ENCODE data around the gene MMP17.

Gene MMP17

DNA sequence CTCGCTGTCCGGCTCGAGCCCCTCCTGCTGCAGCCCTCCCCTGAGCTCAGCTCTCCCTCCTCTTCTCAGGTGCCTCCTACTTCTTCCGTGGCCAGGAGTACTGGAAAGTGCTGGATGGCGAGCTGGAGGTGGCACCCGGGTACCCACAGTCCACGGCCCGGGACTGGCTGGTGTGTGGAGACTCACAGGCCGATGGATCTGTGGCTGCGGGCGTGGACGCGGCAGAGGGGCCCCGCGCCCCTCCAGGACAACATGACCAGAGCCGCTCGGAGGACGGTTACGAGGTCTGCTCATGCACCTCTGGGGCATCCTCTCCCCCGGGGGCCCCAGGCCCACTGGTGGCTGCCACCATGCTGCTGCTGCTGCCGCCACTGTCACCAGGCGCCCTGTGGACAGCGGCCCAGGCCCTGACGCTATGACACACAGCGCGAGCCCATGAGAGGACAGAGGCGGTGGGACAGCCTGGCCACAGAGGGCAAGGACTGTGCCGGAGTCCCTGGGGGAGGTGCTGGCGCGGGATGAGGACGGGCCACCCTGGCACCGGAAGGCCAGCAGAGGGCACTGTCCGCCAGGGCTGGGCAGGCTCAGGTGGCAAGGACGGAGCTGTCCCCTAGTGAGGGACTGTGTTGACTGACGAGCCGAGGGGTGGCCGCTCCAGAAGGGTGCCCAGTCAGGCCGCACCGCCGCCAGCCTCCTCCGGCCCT lies 22.8 kb downstream of the MMP17 start:
- DNase-seq = peak in 1 of 2 donors; percentile 18

DNA sequence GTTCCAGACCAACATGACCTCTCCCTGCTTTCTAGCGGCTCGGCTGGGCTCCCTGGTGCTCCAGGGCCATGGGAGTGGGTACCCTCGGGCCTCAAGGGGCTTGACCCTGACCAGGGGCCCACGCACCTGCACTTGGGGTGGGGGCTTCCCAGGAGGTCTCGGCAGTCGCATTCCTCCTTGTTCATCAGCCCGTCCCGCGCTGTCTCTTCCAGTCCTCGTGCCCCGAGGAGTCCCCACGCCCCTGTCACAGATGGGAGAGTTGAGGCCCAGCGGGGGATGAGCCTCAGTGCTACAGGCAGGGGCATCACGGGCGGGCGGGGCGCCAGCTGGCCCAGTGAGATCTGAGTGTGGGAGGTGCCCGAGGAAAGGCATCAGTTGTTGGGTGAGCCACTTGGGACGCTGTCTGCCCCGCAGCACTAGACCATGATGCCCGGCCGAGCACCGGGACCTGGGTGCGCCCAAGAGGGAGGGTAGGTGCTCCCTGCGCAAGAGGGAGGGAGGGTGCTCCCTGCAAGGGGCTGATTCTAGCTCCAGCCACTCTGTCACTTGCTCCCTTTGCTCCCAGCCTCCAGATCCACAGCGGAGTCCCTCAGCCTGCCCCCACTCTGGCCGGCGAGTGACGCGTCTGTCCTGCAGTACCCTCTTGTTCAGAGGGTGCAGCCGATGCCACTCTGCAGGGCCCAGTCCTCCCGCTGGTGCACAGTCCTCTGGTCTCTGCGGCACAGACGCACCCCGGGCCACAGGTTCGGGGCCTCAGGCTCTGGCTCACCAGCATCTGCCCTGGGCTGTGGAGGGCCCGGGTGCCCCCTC lies 23.8 kb downstream of the MMP17 start:
- no peak for DNase-seq

DNA sequence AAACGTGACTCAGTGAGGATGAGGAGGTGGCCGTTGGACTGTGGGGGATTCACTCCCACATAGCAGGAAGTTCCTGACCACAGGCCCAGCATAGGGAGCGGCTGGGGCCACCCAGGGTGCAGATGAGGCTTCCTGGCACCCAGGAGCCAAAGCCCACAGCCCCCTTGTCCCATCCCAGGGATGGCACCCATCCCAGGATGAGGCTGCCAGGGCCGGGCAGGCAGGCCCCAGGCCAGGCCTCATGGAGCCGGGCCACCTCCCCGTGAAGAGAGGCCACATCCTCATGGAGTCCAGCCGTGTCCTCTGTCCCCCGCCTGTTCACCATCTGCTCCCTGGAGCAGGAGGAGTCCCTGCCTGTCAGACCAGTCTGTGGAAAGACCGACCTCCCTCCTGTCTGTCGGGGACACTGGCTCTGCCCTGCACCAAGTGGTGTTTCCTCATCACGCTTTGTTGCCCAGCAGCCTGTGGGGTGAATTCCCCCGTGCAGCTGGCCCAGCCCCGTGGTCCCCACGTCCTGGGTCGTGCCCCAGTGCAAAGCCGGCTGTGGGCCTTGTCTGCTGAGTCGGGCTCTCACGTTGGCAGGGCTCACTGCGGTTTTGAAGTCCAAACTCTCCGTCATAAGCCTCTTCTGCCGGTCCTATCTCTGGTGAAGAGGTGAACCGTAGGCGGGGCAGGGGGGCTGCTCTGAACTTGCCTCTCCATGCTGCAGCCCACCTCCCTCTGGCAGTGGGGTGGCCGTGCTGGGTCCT lies 24.5 kb downstream of the MMP17 start:
- no peak for DNase-seq

DNA sequence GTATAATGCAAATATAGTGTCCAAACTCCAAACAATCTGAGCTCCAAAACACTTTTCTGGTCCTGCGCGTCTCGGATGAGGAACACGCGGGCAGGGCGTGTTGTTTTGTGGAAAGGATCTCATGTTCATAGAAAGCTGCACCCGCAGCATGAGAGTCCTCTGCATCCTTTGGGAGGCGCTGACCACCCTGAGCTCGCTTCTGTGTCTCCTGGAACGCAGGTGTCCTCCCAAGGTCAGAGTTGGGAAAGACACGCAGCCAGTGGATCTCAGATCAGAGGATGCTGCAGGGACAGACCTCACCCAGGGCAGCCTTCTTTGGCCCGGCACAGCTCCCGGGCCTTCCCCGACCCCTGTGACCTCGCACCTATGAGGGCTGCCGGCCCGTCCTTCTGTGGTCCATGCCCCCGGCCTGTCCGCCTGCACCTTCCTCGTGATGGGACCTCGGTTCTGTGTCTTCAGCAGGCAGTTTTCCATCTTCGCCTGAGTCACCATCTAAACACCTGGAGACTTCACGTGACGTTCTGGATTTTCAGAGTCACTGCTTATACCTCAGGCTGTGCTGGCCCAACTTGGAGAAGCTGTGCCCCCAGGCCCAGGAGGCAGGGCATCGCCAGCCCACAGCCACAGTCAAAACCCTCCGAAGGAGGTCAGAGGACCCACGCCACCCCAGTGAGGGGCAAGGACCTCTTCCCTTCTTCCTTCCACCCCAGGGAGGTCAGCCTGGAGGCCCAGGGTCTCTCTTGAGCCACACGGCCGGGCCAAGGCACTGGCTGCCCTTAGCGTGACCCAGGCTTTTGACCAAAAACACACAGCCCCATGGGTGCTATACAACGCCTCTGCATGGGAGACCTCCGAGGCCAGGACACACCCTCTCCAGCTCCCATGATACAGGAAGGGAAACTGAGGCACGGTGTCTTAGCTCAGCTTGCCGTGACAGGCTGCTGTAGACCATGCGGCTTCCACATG lies 25.9 kb downstream of the MMP17 start:
- DNase-seq = no peak

DNA sequence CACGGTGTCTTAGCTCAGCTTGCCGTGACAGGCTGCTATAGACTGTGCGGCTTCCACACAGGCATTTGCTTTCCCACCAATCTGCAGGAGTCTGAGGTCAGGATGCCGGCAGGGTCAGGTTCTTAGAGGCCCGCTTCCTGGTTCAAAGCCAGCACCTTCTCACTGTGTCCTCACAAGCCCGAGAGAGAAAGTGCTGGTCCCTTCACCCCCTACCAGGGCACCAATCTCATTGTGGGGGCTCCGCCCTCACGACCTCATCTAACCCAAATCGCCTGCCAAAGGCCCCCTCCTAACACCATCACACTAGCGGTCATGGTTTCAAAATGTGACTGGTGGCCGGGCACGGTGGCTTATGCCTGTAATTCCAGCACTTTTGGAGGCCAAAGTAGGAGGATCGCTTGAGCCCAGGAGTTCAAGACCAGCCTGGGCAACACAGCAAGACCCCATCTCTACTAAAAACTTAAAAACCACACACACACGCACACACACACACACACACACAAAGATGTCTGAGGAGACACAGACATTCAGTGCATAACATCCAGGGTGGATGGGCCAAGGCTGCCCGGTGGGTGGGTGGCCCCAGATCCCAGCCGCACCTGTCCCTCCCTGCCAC lies 26.8 kb downstream of the MMP17 start:
- DNase-seq = no peak

DNA sequence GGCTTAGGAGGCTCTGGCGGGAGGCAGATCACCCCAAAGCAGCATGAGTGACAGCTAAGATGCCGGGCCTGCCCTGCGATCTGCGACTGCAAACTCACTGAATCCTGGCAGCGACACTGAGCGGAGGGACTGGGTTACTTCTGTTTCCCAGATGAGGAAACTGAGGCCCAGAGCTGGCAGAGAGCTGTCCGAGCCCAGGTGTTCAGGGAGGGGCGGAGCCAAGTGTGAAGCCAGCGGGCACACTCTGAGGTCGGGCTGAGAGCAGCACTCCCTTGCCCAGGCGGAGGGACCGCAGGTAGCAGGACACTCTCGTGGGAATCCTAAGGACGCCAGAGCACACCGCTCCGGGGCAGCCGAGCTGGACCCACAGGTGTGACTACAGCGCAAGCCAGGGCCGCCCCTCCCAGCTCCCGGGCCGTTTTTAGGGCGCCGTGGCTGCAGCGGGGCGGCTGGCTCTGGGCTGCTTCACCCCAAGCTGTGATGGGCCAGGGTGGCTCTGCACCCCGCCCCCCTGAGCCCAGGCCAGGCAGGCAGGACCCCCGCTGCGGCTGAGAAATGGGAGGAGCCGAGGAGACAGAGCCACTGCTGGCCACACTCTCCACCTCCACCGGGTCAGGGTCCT lies 27.4 kb downstream of the MMP17 start:
- no peak for DNase-seq

DNA sequence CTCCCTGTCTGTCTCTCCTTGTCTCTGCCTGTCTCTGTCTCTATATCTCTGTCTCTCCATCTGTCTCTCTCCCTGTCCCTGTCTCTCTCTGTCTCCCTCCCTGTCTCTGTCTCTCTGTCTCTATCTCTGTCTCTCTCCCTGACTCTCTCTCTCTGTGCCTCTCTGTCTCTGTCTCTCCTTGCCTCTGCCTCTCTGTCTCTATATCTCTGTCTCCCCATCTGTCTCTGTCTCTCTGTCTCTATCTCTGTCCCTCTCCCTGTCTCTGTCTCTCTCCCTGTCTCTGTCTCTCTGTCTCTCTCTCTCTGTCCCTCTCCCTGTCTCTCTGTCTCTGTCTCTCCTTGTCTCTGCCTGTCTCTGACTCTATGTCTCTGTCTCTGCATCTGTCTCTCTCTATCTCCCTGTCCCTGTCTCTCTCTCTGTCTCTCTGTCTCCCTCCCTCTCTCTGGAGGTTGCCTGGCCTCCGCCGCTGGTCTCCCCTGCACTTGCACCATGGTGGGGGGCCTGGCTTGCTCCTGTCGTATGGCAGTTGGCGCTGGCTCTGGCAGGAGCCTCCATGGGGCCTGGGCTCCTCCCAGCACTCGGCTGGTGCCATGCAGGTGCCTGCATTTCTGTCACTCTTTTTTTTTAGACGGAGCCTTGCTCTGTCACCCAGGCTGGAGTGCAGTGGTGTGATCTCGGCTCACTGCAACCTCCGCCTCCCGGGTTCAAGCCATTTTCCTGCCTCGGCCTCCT lies 28.3 kb downstream of the MMP17 start:
- DNase-seq = no peak

DNA sequence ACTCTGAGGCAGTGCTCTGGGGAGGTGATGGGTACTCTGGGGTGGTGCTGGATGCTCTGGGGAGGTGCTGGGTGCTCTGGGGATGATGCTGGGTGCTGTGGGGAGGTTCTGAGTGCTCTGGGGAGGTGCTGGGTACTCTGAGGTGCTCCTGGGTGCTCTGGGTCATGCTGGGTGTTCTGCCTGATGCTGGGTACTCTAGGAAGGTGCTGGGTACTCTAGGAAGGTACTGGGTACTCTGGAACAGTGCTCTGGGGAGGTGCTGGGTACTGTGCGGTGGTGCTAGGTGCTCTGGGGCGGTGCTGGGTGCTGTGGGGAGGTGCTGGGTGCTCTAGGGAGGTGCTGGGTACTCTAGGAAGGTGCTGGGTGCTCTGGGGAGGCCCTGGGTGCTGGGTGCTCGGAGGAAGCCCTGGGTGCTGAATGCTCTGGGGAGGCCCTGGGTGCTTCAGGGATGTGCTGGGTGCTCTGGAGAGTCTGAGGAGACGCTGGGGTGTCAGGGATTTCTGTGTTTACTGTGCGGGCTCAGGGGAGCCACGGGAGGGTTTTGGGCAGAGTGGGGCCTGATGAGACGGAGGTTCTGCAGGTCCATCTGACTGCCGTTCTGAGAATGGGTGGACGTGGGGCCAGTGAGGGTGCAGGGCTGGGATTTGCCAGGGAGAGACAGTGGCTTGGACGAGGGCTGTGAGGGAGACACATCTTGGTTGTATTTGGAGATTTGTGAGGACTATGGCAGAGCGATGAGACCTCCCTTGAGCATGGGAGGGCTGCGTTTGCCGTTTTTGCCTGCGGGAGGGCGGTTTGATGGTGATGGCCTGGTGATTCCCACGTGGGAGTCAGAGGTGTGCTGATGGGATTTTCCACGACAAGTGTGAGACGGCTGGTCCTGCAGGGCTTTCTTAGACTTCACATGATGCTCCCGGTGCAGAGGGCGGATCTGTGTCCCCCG lies 30.0 kb downstream of the MMP17 start:
- DNase-seq = no peak

DNA sequence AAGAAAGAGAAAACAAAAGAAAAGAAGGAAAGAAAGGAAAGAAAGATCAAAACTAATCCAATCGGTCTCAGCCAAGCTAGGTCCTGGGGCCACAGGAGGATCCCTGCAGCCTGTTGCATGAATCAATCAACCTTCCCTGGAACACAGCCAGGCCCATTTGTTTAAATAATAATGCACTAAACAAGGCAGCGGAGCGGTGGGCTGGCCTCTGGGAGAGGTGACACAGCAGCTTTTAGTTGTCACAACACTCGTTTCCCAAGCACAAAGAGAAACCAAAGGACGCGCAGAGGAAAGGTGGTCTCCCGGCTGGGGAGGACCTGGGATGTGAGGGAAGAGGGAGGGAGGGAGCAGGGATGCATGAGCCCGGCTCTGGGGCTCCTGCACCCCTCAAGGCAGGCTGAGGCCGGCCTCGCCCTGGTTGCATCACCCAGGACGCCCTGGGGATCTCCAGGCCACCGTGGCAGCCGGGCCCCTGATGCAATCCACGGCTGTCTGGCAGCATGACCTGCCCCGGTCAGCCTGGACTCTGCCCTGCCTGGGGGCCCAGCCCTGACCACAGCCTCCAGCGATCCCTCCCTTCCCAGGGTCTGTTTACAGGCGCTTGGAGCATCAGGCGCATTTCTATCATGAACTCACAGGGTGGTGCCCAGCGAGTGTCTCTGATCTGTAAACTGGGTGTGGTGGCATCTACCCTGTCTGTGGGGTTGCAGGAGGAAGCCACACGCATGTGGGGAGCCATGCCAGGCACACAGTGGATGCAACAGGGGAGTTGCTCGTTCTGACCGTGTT lies 32.5 kb downstream of the MMP17 start:
- DNase-seq = peak; percentile 29 to 68

DNA sequence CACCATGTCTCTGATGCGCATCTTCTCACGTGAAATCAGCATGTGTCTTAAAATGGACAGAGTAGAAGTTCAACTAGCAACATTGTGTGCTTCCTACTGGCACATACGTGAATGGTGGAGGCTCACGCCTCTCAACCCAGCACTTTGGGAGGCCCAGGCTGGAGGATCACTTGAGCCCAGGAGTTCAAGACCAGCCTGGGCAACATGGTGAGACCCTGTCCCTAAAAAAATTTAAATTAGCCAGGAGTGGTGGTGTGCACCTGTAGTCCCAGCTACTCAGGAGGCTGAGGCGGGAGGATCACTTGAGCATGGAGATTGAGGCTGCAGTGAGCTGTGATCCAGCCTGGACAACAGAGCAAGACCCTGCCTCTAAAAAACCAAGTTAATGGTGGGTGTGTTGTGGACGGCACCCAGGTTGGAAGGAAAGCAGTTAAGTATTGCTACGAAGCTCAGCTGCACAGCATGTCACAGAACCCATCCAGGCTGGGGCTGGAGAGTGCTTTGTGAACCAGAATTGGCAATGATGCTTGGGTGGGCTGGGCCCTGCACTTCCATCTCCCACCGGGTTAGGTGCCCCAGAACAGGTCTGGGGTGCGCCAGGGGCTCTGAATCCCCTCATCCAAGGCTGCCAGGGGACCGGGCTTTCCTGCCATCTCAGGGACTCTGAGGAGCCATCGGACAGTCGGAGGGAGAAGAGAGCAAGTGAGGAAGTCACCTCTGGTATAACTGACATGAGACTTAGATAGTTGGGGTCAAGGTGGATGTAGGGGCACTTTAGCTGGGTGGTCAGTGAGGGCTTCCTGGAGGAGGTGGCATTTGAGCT lies 33.3 kb downstream of the MMP17 start:
- DNase-seq = no peak

DNA sequence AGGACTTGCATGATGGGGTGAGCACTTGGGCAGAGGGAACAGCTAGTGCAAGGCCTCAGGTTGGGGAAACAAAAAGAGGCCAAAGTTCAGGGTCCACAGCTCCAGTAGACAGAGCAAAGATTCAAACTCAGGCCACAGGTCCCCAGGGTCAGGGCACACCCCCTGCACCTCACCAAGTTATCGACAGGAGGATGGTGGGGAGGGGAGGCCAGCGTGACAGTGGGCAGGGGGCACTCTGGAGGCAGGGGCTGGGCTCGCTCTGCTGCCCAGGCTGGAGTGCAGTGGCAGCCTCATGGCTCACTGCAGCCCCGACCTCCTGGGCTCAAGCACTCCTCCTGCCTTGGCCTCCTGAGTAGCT lies 33.9 kb downstream of the MMP17 start:
- no peak for DNase-seq

DNA sequence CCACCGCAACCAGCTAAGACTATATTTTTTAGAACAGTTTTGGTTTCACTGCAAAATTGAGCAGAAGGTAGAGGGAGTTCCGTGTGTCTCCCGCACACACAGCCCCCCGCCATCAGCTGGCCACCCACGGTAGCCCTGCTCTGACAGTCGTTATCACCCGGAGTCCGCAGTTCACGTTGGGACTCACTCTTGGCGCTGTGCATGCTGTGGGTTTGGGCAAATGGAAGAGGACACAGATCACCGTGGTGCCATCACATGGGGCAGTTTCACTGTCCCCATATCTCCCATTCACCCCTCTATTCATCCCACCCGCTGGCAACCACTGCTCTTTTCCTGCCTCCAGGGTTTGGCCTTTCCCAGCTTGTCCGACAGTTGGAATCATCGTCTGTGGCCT lies 34.4 kb downstream of the MMP17 start:
- DNase-seq = no peak

DNA sequence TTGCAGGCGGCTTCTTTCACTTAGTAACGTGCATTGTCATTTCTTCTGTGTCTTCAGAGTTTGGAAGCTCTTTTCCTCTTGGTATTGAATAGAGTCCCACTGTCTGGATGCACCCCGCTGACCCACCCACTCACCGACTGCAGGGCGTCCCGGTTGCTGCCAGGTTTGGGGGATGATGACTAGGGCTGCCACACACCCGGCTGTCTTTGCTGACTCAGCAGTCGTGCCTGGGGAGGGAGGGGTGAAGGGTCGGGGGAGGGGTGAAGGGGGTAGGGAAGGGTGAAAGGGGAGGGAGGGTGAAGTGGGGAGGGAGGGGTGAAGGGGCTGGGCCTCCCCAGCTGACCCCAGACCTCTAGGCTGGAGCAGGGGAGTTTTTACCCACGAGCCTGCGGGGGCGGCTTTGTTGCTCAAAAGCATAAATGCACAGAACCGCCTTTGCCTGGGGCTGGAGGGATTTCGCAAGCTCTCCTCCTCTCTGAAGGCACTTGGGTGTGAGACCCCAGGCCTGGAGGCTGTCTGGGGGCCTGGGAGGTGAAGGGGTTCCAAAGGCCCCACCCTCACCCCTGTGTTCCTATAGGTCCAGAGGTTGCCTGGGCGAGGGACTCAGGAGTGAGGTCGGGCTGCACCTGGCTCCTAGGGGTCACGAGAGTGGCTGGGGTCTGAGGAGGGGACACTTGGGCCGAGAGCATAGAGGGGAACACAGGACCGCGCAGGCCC lies 35.0 kb downstream of the MMP17 start:
- DNase-seq = no peak

DNA sequence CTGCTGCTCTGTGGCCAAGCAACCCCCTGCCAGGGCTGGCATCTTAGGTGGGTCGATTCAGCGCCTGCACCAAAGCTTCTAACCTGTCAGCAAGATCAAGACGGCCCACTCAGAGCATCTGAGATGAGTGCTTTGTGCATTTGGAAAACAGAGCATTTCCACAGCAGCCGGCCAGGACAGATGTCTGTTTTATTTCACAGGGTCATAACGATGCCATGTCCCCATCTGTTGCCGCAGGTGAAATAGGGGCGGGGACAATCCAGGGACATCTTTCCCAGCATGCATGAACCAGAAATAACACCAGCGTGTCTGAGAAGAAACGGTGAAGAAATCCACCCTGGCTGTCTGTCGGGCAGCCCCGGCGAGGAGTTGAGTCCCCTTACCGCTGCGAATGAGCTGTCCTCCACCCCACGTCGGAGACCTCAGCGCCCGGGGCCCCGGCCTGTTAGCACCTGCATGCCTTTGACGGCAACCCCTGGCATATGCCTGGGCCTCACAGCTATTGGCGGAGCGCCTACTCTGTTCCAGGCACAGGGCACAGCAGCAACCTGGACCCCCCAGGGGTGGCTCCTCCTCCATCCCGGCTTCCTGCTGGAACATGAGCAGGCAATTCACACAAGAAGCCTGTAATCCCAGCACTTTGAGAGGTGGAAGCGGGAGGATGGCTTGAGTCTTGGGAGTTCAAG lies 35.7 kb downstream of the MMP17 start:
- DNase-seq = no peak

DNA sequence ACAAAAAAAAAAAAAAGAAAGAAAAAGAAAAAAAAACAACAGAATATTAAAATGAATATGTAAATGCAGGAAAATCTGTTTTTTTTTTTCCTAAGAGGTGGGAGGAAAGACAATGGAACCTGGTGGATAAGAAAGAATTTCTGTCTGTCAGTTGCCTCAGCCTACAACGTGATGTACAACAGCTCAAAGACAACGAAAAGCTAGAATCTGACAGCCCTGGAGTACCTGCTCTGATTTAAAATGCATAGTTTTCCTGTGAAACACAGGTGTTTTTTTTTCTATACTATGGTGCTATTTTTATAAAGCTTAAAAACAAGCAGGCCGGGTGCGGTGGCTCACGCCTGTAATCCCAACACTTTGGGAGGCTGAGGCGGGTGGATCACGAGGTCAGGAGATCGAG lies 36.3 kb downstream of the MMP17 start:
- DNase-seq = no peak

DNA sequence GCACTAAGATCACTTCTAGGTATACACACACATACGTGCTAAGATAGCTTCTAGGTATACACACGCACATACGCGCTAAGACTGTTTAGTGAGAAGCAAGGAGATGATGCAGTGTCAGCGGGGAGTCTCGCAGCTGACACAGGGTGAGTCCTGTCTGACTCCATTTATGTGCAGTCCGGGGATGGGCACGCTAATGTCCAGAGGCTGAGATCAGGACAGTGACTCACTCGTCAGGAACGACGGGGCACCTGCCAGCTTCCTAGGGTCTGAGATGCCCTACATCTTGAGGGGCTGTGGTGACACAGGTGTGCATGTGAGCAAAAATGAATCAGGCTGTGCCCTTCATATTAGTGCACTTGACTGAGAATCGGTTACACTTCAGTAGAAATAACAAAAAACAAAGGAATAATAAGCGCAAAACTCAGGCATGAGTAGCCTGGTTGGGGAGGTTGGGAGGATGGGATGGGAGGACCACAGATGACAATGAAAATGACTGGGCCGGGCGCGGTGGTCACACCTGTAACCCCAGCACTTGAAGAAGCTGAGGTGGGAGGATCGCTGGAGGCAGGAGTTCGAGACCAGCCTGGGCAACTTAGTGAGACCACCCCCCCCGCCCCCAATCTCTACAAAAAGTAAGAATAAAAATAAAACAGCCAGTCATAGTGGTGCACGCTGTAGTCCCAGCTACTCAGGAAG lies 37.1 kb downstream of the MMP17 start:
- DNase-seq = no peak
